ENCODE data around the gene WNT7A.

Gene WNT7A

DNA sequence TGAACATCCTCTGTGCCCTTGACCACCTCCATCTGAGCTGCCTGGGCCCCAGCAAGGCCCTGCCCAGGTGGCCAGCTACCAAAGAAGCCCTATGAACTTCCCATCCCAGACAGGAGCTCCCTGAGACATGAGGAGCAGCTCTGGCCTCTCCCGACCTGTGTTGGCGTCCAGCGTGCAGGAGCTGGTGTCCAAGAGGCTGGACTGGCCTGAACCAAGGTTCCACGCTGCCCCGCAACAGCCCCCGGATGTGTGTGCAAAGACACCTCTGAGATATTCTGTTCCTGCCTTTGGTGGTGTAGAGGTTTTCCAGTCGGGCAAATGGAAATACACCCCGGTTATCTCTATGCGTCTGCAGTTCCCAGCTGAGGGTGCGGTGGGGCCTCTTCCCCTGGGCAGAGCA is 42.1 kb downstream of the WNT7A start:
- TF ChIP-seq SIN3A (IDR thresholded peaks at IDR 0.05; ENCODE audit: borderline replicate concordance, insufficient read depth, low read length) (no peak), POLR2AphosphoS5 (IDR thresholded peaks at IDR 0.05; ENCODE audit: low read depth, low read length) (no peak), FOXP2 (optimal IDR thresholded peaks at IDR 0.05; ENCODE audit: borderline replicate concordance, extremely low read depth, extremely low read length, insufficient read depth) (no peak), TAF1 (IDR thresholded peaks at IDR 0.05; ENCODE audit: borderline replicate concordance, insufficient read depth, low read length) (no peak)
- TF ChIP-seq, protein P1, sequence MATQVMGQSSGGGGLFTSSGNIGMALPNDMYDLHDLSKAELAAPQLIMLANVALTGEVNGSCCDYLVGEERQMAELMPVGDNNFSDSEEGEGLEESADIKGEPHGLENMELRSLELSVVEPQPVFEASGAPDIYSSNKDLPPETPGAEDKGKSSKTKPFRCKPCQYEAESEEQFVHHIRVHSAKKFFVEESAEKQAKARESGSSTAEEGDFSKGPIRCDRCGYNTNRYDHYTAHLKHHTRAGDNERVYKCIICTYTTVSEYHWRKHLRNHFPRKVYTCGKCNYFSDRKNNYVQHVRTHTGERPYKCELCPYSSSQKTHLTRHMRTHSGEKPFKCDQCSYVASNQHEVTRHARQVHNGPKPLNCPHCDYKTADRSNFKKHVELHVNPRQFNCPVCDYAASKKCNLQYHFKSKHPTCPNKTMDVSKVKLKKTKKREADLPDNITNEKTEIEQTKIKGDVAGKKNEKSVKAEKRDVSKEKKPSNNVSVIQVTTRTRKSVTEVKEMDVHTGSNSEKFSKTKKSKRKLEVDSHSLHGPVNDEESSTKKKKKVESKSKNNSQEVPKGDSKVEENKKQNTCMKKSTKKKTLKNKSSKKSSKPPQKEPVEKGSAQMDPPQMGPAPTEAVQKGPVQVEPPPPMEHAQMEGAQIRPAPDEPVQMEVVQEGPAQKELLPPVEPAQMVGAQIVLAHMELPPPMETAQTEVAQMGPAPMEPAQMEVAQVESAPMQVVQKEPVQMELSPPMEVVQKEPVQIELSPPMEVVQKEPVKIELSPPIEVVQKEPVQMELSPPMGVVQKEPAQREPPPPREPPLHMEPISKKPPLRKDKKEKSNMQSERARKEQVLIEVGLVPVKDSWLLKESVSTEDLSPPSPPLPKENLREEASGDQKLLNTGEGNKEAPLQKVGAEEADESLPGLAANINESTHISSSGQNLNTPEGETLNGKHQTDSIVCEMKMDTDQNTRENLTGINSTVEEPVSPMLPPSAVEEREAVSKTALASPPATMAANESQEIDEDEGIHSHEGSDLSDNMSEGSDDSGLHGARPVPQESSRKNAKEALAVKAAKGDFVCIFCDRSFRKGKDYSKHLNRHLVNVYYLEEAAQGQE (IDR thresholded peaks at IDR 0.05; ENCODE audit: insufficient read depth in 1 of 2, low read depth in 2 of 2, low read length in 2 of 2), result no peak

DNA sequence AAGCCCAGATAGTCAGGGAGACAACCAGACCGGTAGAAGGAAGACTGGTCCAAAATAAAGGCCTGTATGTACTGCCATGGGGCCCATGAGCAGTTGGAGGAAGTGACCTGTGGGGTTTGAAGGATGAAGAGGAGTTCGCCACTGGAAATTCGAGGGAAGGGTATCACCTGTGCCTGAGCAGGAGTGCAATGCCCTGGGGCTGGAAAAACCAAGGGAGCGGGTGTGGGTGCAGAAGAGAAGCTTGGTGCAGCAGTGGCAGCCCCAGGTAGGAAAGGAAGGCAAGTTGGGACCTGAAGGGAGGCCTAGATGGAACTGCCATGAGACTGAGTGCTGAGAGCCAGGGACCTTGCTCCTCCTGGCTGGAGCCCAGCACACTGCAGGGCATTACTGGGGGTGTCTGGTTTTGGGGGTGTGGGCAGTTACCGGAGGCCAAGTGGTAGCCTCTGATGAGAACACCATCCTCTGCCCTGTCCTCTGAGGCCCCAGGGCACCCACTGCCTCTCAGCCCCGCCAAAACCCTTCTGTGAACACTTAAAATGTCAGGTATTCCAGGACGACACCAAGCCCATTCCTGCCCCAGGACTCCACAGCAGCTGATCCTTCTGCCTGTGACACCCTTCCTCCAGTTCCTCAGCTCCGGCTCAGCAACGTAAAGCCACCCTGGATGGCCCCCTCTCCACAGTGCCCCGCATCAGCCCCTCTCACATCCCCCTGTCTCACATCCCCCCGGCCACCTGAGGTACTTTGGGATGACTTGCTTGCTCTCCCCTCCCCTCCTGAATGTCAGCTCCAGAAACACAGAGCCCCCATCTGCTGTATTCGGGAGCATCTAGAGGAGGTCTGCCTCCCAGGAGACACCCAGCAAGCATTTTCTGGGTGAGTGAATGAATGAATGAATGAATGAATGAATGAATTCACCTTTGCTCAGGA is 42.9 kb downstream of the WNT7A start:
- TF ChIP-seq FOXP2 (optimal IDR thresholded peaks at IDR 0.05; ENCODE audit: borderline replicate concordance, extremely low read depth, extremely low read length, insufficient read depth) (no peak), SIN3A (IDR thresholded peaks at IDR 0.05; ENCODE audit: borderline replicate concordance, insufficient read depth, low read length) (no peak), POLR2AphosphoS5 (IDR thresholded peaks at IDR 0.05; ENCODE audit: low read depth, low read length) (no peak), TAF1 (IDR thresholded peaks at IDR 0.05; ENCODE audit: borderline replicate concordance, insufficient read depth, low read length) (no peak)
- TF ChIP-seq, protein P1 (IDR thresholded peaks at IDR 0.05; ENCODE audit: insufficient read depth in 1 of 2, low read depth in 2 of 2, low read length in 2 of 2), result no peak

DNA sequence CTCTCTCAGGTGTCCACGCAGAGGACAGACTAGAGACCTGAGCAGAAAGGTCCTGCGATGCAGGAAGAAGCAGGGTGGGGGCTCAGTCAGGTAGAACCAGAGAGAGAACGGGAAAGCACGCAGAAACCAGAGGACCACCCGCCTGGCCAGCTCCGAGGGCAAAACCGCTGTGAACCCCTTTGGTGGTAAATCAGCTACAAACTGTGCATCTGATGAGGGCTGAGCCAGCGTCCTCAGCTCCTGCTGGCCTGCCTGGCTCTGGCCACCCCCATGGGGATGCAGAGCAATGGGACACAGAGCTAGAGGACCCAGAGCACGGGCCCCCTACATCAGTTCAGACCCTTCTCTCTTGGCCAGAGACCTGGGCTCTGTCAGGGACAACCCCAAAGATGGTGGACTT is 44.6 kb downstream of the WNT7A start:
- TF ChIP-seq TAF1 (IDR thresholded peaks at IDR 0.05; ENCODE audit: borderline replicate concordance, insufficient read depth, low read length) (no peak), FOXP2 (optimal IDR thresholded peaks at IDR 0.05; ENCODE audit: borderline replicate concordance, extremely low read depth, extremely low read length, insufficient read depth) (no peak), POLR2AphosphoS5 (IDR thresholded peaks at IDR 0.05; ENCODE audit: low read depth, low read length) (no peak)
- TF ChIP-seq, protein P1 (IDR thresholded peaks at IDR 0.05; ENCODE audit: insufficient read depth in 1 of 2, low read depth in 2 of 2, low read length in 2 of 2), result no peak

DNA sequence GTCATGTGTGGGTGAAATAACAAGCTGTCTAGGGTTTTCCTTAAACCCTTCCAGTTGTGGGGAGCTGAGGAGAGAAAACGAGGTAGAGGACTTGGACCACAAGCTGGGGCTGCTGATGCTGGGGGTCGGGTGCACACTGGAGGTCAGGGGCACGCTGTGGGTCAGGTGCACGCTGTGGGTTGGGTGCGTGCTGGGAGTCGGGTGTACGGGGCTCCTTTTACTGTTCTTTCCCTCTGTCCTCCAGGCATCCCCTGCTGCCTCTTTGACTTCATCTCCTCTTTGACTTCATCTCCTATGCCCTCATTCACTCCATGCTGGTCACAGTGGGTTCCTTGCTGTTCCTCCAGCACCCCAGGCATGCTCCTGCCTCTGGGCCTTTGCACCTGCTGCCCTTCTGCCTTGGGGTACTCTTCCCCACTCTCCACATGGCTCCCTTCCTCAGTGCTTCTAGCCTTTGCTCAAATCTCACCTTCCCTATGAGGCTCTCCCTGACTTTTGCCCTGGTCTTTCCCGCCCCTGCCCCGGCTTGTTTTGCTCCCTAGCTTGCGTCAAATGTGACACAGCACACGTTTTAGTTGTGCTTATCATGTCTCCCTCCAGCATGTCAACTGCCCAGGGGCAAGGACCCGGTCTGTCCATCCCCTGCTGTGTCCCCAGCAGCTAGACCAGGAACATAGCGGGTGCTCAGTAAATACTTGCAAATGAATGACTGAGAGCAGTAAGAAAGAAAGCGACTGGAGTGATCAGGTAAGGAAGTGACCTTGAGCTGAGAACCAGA is 45.4 kb downstream of the WNT7A start:
- TF ChIP-seq SIN3A (IDR thresholded peaks at IDR 0.05; ENCODE audit: borderline replicate concordance, insufficient read depth, low read length) (no peak), FOXP2 (optimal IDR thresholded peaks at IDR 0.05; ENCODE audit: borderline replicate concordance, extremely low read depth, extremely low read length, insufficient read depth) (no peak), POLR2AphosphoS5 (IDR thresholded peaks at IDR 0.05; ENCODE audit: low read depth, low read length) (no peak), TAF1 (IDR thresholded peaks at IDR 0.05; ENCODE audit: borderline replicate concordance, insufficient read depth, low read length) (no peak)
- TF ChIP-seq, protein P1 (IDR thresholded peaks at IDR 0.05; ENCODE audit: insufficient read depth in 1 of 2, low read depth in 2 of 2, low read length in 2 of 2), result no peak

Data from PFSK-1 (cell line).